COLO668 (cell line): Measurements from ENCODE around the gene DIP2B.
"Not testable (repeated sequence)": the region's sequence is repeated elsewhere in the genome, so short reads cannot be mapped to it uniquely, and the experiment has no call there.

Source experiments
- DNase-seq: peaks from one replicate; lab custom pipeline; 2025; ENCODE audit not compliant: unreplicated experiment; lab: John Stamatoyannopoulos, UW

The DIP2B gene

GRCh38 chr12:50676756-50677155 lies 172.0 kb downstream of the DIP2B start:
- no peak for DNase-seq

GRCh38 chr12:50677858-50678257 lies 173.1 kb downstream of the DIP2B start:
- DNase-seq: no peak

DNA sequence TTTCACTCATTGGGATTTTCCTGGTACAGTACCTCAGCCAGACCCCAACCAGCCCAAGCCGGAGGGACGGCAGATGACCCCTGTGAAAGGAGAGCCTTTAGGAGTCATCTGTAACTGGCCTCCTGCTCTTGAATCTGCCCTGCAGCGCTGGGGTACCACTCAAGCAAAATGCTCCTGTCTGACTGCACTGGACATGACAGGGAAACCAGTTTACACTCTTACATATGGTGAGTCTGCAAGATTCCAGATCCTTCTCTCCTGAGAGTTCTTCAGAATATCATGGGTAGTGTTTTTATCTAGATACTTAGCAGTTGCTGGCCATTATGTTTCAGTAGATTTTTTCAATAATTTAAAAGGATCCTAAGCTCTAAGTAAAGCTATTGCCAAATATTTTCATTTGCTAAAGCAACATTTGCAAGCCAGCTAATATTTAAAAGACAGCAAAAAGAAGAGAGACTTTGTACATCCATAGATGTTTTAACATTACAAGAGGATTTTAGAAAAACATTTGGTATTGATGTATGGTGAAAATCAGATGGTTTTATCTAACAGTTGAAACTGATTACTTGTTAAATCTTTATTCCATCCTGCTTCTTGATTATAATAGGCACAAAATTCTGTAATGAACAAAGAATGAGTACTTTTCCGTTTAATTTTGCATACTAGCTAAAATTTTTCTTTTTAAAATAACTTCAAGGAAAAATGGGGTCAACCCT lies 174.0 kb downstream of the DIP2B start:
- no peak for DNase-seq

- no peak for DNase-seq
These were observed 174.8 kb downstream of the DIP2B start for GRCh38 chr12:50679612-50680011.

GRCh38 chr12:50681064-50681463 lies 176.3 kb downstream of the DIP2B start:
- not testable (repeated sequence) for DNase-seq

DNA sequence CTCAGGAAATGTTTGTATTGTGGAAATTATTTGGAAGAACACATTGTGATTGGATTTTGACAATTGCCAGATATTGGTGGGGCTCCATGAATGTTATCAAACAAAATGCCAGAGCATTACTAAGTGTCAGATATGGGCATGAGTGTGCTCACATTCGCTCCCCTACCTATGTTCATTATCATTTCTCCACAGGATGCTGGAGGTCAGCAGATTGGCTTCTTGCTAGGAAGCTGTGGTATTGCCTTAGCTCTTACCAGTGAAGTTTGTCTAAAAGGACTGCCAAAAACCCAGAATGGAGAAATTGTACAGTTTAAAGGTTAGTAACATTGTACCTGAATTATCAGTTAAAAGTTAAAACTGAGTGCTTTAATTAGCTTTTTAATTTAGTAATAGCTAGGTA lies 180.9 kb downstream of the DIP2B start:
- no peak for DNase-seq

DNA sequence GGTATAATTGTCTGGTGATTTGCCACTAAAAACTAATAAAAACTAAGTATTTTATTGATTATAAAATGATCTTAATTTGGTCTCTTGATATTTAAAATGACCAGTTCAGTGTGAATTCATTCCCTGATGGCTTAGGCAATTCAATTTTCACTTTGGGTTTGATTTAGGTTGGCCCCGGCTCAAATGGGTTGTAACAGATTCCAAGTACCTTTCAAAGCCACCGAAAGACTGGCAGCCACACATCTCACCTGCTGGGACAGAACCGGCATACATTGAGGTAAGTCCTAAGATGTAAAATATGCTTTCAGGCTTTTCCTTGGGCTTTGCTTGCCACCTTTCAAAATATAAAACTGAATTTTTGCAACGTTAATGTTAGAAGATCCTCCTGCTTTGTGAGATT lies 181.6 kb downstream of the DIP2B start:
- no peak for DNase-seq

DNA sequence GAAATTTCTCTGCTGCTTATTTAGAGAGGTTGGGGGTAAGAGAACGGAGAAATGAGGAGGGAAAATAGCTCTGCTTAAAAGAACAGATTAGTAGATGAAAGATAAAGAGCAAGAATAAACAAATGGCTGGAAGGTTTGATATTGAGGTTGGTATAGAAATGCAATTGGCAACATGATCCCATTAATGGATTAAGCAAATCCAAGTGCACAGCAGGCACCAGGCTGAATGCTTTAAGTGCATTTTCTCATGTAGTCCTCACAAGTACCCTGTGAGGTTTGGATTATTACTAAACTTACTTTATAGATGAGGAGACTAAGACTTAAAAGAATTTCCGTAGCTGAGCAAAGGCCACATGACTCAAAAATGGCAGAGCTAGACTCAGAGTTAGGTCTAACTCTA lies 182.2 kb downstream of the DIP2B start:
- DNase-seq: no peak

DNA sequence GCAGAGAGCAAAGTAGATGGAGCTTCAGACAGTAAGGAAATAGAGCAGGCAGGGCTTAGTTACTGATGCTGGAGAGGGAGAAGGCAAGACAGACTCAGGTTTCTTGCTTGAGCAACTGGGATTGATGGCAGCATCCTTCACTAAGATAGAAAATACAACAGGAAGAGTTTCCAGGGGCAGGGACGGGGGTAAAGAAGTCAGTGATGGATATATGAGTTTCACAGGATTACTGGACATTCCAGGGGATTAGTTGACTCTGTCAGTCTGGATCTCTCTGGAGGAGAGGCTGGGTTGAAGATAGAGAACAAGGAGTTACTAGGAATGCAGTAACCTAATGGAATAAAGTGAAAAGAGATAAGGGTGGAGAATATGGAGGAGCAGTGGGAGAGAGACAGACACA lies 184.7 kb downstream of the DIP2B start:
- no peak for DNase-seq

- no peak for DNase-seq
These were observed 186.1 kb downstream of the DIP2B start for GRCh38 chr12:50690925-50691324.

DNA sequence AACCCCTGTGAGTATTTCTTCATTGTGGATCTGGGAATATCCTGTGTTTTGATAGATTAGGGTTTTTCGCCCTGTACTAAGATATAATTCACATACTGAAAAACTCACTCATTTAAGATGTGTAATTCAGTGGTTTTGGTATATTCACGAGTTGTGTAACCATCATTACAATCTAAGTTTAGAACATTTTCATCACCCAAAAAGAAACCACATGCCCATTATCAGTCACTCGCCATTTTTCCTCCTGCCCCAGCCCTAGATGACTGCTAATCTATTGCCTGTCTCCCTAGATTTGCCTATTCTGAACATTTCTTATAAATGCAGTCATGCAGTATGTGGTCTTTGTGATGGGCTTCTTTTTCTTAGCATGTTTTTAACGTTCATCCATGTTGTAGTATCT lies 191.2 kb downstream of the DIP2B start:
- DNase-seq: no peak

GRCh38 chr12:50696931-50697330 lies 192.1 kb downstream of the DIP2B start:
- no peak for DNase-seq

DNA sequence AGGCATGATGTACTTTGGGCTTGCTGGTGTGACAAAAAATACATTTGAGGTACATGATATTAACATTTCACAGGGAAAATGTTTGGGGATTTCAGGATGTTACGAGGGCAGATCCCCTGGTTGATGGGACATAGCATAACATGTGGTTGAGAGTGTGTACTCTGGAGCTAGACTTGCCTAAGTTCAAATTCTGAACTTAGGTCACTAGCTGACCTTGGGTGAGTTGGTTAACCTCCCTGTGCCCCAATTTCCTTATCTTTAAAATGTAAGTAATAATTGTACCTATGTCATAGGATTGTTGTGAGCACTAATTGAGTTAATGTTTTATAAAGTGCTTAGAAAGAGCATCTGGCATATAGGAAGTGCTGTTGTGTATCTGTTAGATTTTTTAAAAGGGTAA lies 194.4 kb downstream of the DIP2B start:
- no peak for DNase-seq

- no peak for DNase-seq
These were observed 195.2 kb downstream of the DIP2B start for GRCh38 chr12:50699940-50700339.

GRCh38 chr12:50706606-50707005 lies 201.8 kb downstream of the DIP2B start:
- DNase-seq: no peak

- DNase-seq: no peak
These were observed 202.6 kb downstream of the DIP2B start for GRCh38 chr12:50707396-50707795.

DNA sequence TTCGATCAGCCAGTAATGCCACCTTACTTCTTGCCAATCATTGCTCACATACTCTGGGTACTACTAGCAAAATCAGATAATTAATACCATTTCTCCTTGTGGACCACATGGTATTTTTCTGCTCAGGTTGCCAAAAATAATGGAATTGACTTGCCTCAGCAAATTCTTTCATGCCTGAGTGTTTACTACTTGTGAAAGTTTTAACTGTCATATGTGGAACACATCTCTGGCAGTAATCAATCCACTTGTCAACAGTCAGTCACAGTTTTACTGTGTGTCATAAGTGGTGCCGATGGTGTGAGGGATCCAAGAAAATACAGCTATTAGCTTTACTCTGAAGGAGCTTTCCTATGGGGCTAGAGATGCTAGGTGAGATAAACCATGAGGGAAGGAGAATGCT lies 203.8 kb downstream of the DIP2B start:
- DNase-seq: no peak

DNA sequence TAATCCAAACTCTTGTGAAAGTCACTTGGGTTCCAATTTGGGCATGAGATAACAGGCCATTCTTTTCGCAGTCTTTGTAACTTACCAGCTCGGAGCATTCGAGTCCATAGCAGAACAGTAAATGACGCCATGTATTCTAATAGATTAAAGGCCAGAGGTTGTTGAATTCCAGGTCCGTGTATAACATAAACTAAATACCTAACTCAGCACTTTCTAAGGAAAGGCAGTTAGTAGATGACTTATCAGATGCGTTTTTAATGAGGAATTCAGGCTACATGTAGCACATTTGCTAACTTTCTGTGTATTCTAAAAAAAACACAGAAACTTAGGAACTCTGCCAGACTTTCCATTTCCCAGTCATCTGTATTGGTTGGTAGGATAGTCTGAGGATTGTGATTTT lies 206.3 kb downstream of the DIP2B start:
- DNase-seq: no peak

GRCh38 chr12:50715174-50715573 lies 210.4 kb downstream of the DIP2B start:
- no peak for DNase-seq

- no peak for DNase-seq
These were observed 214.0 kb downstream of the DIP2B start for GRCh38 chr12:50718760-50719159.

GRCh38 chr12:50720085-50720484 lies 215.3 kb downstream of the DIP2B start:
- DNase-seq: no peak

- no peak for DNase-seq
These were observed 215.7 kb downstream of the DIP2B start for GRCh38 chr12:50720501-50720900.

DNA sequence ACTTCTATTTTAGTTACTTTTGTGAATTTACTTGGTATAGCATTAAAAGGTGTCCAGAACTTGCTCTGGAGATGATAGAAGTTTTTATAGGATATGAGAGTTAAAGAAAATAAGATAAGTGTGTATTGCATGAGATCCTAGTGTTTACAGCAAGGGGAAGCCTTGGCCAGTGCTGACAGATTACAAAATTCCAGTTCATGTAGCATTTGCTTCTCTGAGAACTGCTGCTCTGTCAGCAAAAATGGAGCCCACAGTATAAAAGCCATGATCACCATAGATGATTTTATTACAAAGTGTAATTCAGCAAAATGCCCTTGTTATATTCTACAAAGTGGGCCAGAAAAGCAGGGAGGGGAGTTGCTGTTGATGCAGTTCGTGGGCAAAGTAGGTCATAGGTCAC lies 219.1 kb downstream of the DIP2B start:
- no peak for DNase-seq
